IMR-90 (cell line): ENCODE data around the gene PLXDC1. TPM values are rescaled to one million over a fixed set of nuclear protein-coding genes. Genes with fewer than 3 reads are reported as not detected.

Source experiments
- ATAC-seq: fragments of 200-7000 bp; cut with Tn5 transposase; 2 replicates; pipeline ENCODE4 v1.9.1; 2020; ENCODE audit warnings: low read depth, mild to moderate bottlenecking, moderate library complexity
- BruUV-seq: library from RNA; stranded (reverse); fragments of 400-500 nt; replicated peaks from 2 replicates; lab custom pipeline; 2021; lab: Mats Ljungman, UMichigan
- CTCF ChIA-PET: fragments of 300-600 bp; formaldehyde crosslinking; extraction: SDS; loops from one replicate; lab custom pipeline; 2021; ENCODE audit warnings: antibody characterized with exemption; lab: Yijun Ruan, JAX
- POLR2A ChIA-PET: fragments of 300-600 bp; sonication (Branson Sonifier 250); formaldehyde crosslinking; loops from one replicate; lab custom pipeline; 2022; ENCODE audit warnings: antibody characterized with exemption; ENCODE audit not compliant: unreplicated experiment; lab: Charles Lee
- DNase-seq: peaks from one replicate; pipeline ENCODE4 v3.0.0; 2013
- H2AFZ ChIP-seq: replicated peaks from 2 replicates; pipeline ENCODE3; 2013; ENCODE audit warnings: low read length, mild to moderate bottlenecking; ENCODE audit not compliant: poor library complexity
- H2AK5ac ChIP-seq: 2 replicates; pipeline ENCODE4 v1.6.1; 2013; ENCODE audit warnings: low read depth, low read length, inconsistent platforms
- H2AK9ac ChIP-seq: replicated peaks from 2 replicates; pipeline ENCODE3; 2013; ENCODE audit warnings: mild to moderate bottlenecking, low read depth, low read length, moderate library complexity; ENCODE audit not compliant: poor library complexity
- H2BK120ac ChIP-seq: 2 replicates; pipeline ENCODE4 v1.6.1; 2013; ENCODE audit warnings: low read depth, low read length, inconsistent platforms
- H2BK15ac ChIP-seq: 3 replicates; pipeline ENCODE4 v1.6.1; 2013; ENCODE audit warnings: low read depth, low read length, inconsistent platforms
- H2BK20ac ChIP-seq: 2 replicates; pipeline ENCODE4 v1.6.1; 2013; ENCODE audit warnings: low read depth, mild to moderate bottlenecking, inconsistent platforms, low read length, moderate library complexity
- H2BK5ac ChIP-seq: 2 replicates; pipeline ENCODE4 v1.6.1; 2013; ENCODE audit warnings: mild to moderate bottlenecking, low read depth, low read length, inconsistent platforms; ENCODE audit not compliant: poor library complexity, severe bottlenecking
- H3K14ac ChIP-seq: replicated peaks from 2 replicates; pipeline ENCODE4 v1.6.1; 2013; ENCODE audit warnings: low read depth, low read length, inconsistent platforms
- H3K18ac ChIP-seq: 2 replicates; pipeline ENCODE4 v1.6.1; 2013; ENCODE audit warnings: low read depth, low read length, control low read depth
- H3K23ac ChIP-seq: 2 replicates; pipeline ENCODE4 v1.6.1; 2013; ENCODE audit warnings: low read depth, low read length, inconsistent platforms
- H3K27ac ChIP-seq: 2 replicates; pipeline ENCODE4 v1.5.1; 2013; ENCODE audit warnings: mild to moderate bottlenecking, control low read depth, low read length; ENCODE audit not compliant: insufficient read depth
- H3K27me3 ChIP-seq: 2 replicates; pipeline ENCODE4 v1.6.1; 2013; ENCODE audit warnings: low read length; ENCODE audit not compliant: control insufficient read depth, insufficient read depth
- H3K36me3 ChIP-seq: 2 replicates; pipeline ENCODE4 v1.6.1; 2013; ENCODE audit warnings: low read length, mixed read lengths; ENCODE audit not compliant: control insufficient read depth, insufficient read depth
- H3K4ac ChIP-seq: 2 replicates; pipeline ENCODE4 v1.6.1; 2013; ENCODE audit warnings: low read depth, low read length, inconsistent platforms
- H3K4me1 ChIP-seq: 2 replicates; pipeline ENCODE4 v1.6.1; 2013; ENCODE audit warnings: low read length, mixed read lengths; ENCODE audit not compliant: control insufficient read depth, insufficient read depth
- H3K4me2 ChIP-seq: 2 replicates; pipeline ENCODE4 v1.6.1; 2013; ENCODE audit warnings: low read depth, mild to moderate bottlenecking, control low read depth, low read length, moderate library complexity
- H3K4me3 ChIP-seq: 2 replicates; pipeline ENCODE4 v1.5.1; 2013; ENCODE audit warnings: low read depth, mild to moderate bottlenecking, control low read depth, low read length, moderate library complexity; ENCODE audit not compliant: insufficient read depth
- H3K56ac ChIP-seq: 2 replicates; pipeline ENCODE4 v1.6.1; 2013; ENCODE audit warnings: low read length, inconsistent platforms; ENCODE audit not compliant: insufficient read depth; ENCODE audit errors: extremely low read depth
- H3K79me1 ChIP-seq, 2 experiments: 2 replicates each; pipeline ENCODE4 v1.6.1; 2013; ENCODE audit warnings: low read length in 2 of 2, inconsistent platforms in 1 of 2, low read depth in 1 of 2
- H3K9ac ChIP-seq: 2 replicates; pipeline ENCODE4 v1.6.1; 2013; ENCODE audit warnings: low read depth, low read length, control low read depth
- H3K9me1 ChIP-seq: 2 replicates; pipeline ENCODE4 v1.6.1; 2013; ENCODE audit warnings: low read length, inconsistent platforms; ENCODE audit not compliant: insufficient read depth
- H3K9me3 ChIP-seq: 2 replicates; pipeline ENCODE4 v1.6.1; 2013; ENCODE audit warnings: low read length; ENCODE audit not compliant: control insufficient read depth, insufficient read depth
- H4K20me1 ChIP-seq: 2 replicates; pipeline ENCODE4 v1.6.1; 2013; ENCODE audit warnings: low read length, inconsistent platforms; ENCODE audit not compliant: insufficient read depth
- H4K5ac ChIP-seq: 2 replicates; pipeline ENCODE4 v1.6.1; 2013; ENCODE audit warnings: mild to moderate bottlenecking, low read depth, low read length, control low read depth
- H4K8ac ChIP-seq, 2 experiments: 2 replicates each; pipeline ENCODE4 v1.6.1; 2013; ENCODE audit warnings: low read depth in 2 of 2, low read length in 2 of 2, control low read depth in 1 of 2, inconsistent platforms in 1 of 2
- H4K91ac ChIP-seq: 2 replicates; pipeline ENCODE4 v1.6.1; 2013; ENCODE audit warnings: low read depth, low read length, inconsistent platforms; ENCODE audit not compliant: insufficient read depth
- BHLHE40 ChIP-seq: fragments of 150-350 bp; IDR thresholded peaks from 2 replicates; pipeline ENCODE4 v1.6.1; 2016; ENCODE audit warnings: mild to moderate bottlenecking, low read depth, low read length
- CEBPB ChIP-seq: IDR thresholded peaks from 2 replicates; pipeline ENCODE4 v1.6.1; 2012; ENCODE audit warnings: low read depth, low read length, improper control_type of control experiment
- MAFK ChIP-seq: IDR thresholded peaks from 2 replicates; pipeline ENCODE4 v1.6.1; 2012; ENCODE audit warnings: low read depth, low read length, improper control_type of control experiment
- NFE2L2 ChIP-seq: fragments of 150-350 bp; IDR thresholded peaks from 2 replicates; pipeline ENCODE4 v1.6.1; 2016; ENCODE audit warnings: low read depth, mild to moderate bottlenecking, low read length
- RAD21 ChIP-seq: IDR thresholded peaks from 2 replicates; pipeline ENCODE4 v1.6.1; 2012; ENCODE audit warnings: low read length, improper control_type of control experiment
- RCOR1 ChIP-seq: IDR thresholded peaks from 2 replicates; pipeline ENCODE4 v1.6.1; 2012; ENCODE audit warnings: mild to moderate bottlenecking, low read length, improper control_type of control experiment; ENCODE audit not compliant: insufficient replicate concordance
- RFX5 ChIP-seq: IDR thresholded peaks from 2 replicates; pipeline ENCODE4 v1.8.0; 2012; ENCODE audit warnings: low read depth, mild to moderate bottlenecking, low read length, moderate library complexity
- WGBS, 2 experiments: methylation state at CpG; one replicate each; pipeline versions ENCODE4 v1.1.5 to v1.1.7; 2013; ENCODE audit warnings: missing lambda C conversion rate in 2 of 2; ENCODE audit not compliant: insufficient read length in 1 of 2; ENCODE audit errors: extremely low coverage in 2 of 2; 5-methylcytosine and 5-hydroxymethylcytosine counted together
- dilution Hi-C: fragments of 300-500 bp; cut with HindIII; formaldehyde crosslinking; loops from one replicate; pipeline ENCODE4 v1.14.3; 2018; ENCODE audit warnings: low sequenced_read_pairs; ENCODE audit not compliant: unreplicated experiment
- in situ Hi-C: fragments of 300-500 bp; cut with MboI; formaldehyde crosslinking; loops from 3 replicates; pipeline ENCODE4 v1.14.3; 2019; ENCODE audit warnings: low sequenced_read_pairs, inconsistent platforms, mixed read lengths
- intact Hi-C: fragments of 100-400 bp; cut with micrococcal nuclease; formaldehyde crosslinking; loops from 2 replicates; pipeline ENCODE4 v1.10.0; 2022
- polyA plus RNA-seq, 3 experiments: library from polyadenylated mRNA; depleted of rRNA; stranded (reverse); fragments of >200 nt; gene quantifications; 2 replicates each; pipeline ENCODE4 v1.2.3, GENCODE V29; 2012; ENCODE audit warnings: low replicate concordance in 1 of 3
- total RNA-seq: library from RNA; depleted of rRNA; stranded (reverse); fragments of >200 nt; gene quantifications from 2 replicates; pipeline ENCODE4 v1.2.3, GENCODE V29; 2012
- TF ChIP-seq, protein P1 (sequence below): fragments of 150-350 bp; IDR thresholded peaks from 2 replicates; pipeline ENCODE4 v1.6.1; 2017; ENCODE audit warnings: mild to moderate bottlenecking, antibody characterized with exemption, low read length, low read depth
- TF ChIP-seq, protein P2 (sequence below): conservative IDR thresholded peaks from 2 replicates; pipeline ENCODE4 v1.5.1; 2012; ENCODE audit warnings: mild to moderate bottlenecking, low read depth, low read length, improper control_type of control experiment

The PLXDC1 gene
- total and polyA plus RNA-seq, 2 of the 4 experiments (the other 2 are of a cell fraction): under 0.01 to 0.50 TPM

DNA sequence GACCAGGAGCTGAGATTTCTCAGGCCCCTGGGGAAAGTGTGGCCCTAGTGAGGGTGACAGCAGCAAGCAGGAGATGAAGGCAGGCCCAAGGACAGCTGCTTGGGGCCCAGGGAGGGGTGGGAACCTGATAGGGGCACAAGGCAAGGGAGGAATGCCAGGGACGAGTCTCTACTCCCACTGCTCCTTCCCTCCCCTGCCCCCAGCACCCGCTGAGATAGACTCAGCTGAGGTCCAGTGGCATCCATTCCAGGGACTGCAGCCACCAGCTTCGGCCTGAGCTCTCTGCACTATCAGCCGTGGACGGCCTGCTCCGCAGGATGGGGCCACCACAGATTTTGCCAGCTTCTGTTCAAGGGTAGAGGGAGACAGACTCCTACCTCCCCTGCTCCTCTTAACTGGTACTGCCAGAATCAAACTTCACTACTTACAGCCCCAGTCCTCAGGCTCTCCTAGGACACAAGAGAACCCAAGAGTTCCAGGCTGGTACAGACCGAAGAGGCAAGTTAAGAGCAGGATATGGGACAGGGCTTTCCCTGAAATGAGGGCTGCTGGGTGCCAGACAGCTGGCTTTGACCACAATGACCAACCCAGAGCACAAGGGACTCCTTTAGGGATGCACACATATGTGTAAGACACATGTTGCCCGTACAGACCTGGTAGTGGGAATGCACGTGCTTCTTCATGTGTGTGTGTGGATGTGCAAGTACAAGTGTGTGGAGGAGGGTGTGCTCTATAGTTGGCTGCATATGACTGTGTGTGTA lies 40.5 kb upstream of the PLXDC1 start:
- Histone ChIP-seq H4K20me1 (peaks cover 21% of the 10 kb centered on the region), H3K36me3 (peaks cover 34% of the 10 kb centered on the region), H2BK15ac (no peak overlapping the region), H3K27me3 (no peaks in the 10 kb centered on the region), H4K91ac (no peak overlapping the region), H3K4me1 (peaks cover 16% of the 10 kb centered on the region), H2BK5ac (no peak overlapping the region), H2BK20ac (no peak overlapping the region), H3K9ac (no peak overlapping the region), H2AK9ac (no peak overlapping the region), H3K9me3 (no peaks in the 10 kb centered on the region), H3K23ac (no peak overlapping the region), H3K56ac (no peak overlapping the region), H2AK5ac (no peak overlapping the region), H3K14ac (no peak overlapping the region), H4K5ac (no peak overlapping the region), H3K4me2 (no peak overlapping the region), H4K8ac (no peak overlapping the region), H3K4ac (no peak overlapping the region), H3K27ac (no peak overlapping the region), H3K4me3 (no peak overlapping the region), H3K79me1 (peaks cover 26 to 49% of the 10 kb centered on the region in 2 experiments), H3K18ac (no peak overlapping the region), H3K9me1 (peaks cover 15% of the 10 kb centered on the region), H2AFZ (no peak overlapping the region), H2BK120ac (no peak overlapping the region)
- in situ Hi-C loops: no loop called here
- dilution Hi-C loops: no loop called here
- WGBS, 2 experiments: 89% methylated on average over 6 of the region's 9 CpGs; no CpG with 5 or more reads in 1 of the 2 experiments
- ATAC-seq (no peak), DNase-seq (no peak)
- ChIA-PET CTCF (no interaction called here), POLR2A (no interaction called here)
- intact Hi-C loops: no loop called here
- no peak for TF ChIP-seq RCOR1
- TF ChIP-seq CEBPB: no peak
- no peak for TF ChIP-seq NFE2L2
- TF ChIP-seq, protein P1, sequence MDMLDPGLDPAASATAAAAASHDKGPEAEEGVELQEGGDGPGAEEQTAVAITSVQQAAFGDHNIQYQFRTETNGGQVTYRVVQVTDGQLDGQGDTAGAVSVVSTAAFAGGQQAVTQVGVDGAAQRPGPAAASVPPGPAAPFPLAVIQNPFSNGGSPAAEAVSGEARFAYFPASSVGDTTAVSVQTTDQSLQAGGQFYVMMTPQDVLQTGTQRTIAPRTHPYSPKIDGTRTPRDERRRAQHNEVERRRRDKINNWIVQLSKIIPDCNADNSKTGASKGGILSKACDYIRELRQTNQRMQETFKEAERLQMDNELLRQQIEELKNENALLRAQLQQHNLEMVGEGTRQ: no peak
- TF ChIP-seq RFX5: no peak
- TF ChIP-seq BHLHE40: no peak
- TF ChIP-seq MAFK: no peak
- TF ChIP-seq RAD21: no peak
- TF ChIP-seq, protein P2, sequence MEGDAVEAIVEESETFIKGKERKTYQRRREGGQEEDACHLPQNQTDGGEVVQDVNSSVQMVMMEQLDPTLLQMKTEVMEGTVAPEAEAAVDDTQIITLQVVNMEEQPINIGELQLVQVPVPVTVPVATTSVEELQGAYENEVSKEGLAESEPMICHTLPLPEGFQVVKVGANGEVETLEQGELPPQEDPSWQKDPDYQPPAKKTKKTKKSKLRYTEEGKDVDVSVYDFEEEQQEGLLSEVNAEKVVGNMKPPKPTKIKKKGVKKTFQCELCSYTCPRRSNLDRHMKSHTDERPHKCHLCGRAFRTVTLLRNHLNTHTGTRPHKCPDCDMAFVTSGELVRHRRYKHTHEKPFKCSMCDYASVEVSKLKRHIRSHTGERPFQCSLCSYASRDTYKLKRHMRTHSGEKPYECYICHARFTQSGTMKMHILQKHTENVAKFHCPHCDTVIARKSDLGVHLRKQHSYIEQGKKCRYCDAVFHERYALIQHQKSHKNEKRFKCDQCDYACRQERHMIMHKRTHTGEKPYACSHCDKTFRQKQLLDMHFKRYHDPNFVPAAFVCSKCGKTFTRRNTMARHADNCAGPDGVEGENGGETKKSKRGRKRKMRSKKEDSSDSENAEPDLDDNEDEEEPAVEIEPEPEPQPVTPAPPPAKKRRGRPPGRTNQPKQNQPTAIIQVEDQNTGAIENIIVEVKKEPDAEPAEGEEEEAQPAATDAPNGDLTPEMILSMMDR: no peak
- no TSS peak for BruUV-seq
